Vagina (tissue), 2 donors: Measurements from ENCODE around the gene CD302. TPM values are rescaled to one million over a fixed set of nuclear protein-coding genes. Genes with fewer than 3 reads are reported as not detected.
"Not testable (repeated sequence)": the region's sequence is repeated elsewhere in the genome, so short reads cannot be mapped to it uniquely, and the experiment has no call there.

Experiments
- DNase-seq, 2 donors: peaks; one replicate each; pipeline ENCODE4 v3.0.0-alpha.2; 2017; ENCODE audit errors: extremely low spot score in 2 of 2
- H3K27ac ChIP-seq: fragments of 200-600 bp; sonication (generic); one replicate; pipeline ENCODE4 v1.5.1; 2019
- H3K27me3 ChIP-seq: fragments of 200-600 bp; sonication (generic); one replicate; pipeline ENCODE4 v1.5.1; 2019
- H3K36me3 ChIP-seq, 2 donors: fragments of 200-600 bp; sonication (generic); one replicate each; pipeline ENCODE4 v1.5.1; 2017 to 2019
- H3K4me1 ChIP-seq: fragments of 200-600 bp; sonication (generic); one replicate; pipeline ENCODE4 v1.5.1; 2019
- H3K4me3 ChIP-seq, 2 donors: fragments of 200-600 bp; sonication (generic); 1 replicate in 1 of 2; 2 replicates in 1 of 2; pipeline ENCODE4 v1.5.1; 2016 to 2019
- H3K9me3 ChIP-seq: fragments of 200-600 bp; sonication (generic); one replicate; pipeline ENCODE4 v1.5.1; 2019
- POLR2A ChIP-seq, 2 donors: fragments of 450-650 bp; IDR thresholded peaks; one replicate each; pipeline ENCODE4 v1.6.1; 2017; ENCODE audit warnings: antibody characterized with exemption in 2 of 2, mild to moderate bottlenecking in 2 of 2, moderate library complexity in 2 of 2
- POLR2AphosphoS5 ChIP-seq, 2 donors: sonication (generic); formaldehyde crosslinking; IDR thresholded peaks; one replicate each; pipeline ENCODE4 v1.9.0; 2017; ENCODE audit warnings: antibody characterized with exemption in 2 of 2, mild to moderate bottlenecking in 2 of 2, low read depth in 1 of 2; ENCODE audit not compliant: insufficient read depth in 1 of 2
- intact Hi-C: fragments of 100-400 bp; cut with DNase I; formaldehyde crosslinking; loops from one replicate; pipeline ENCODE4 v1.15.1; 2023
- total RNA-seq: library from RNA; depleted of rRNA; stranded (reverse); fragments of >200 nt; gene quantifications from one replicate; pipeline ENCODE4 v1.2.3, GENCODE V29; 2016
- TF ChIP-seq, protein P1 (sequence below), 3 experiments: fragments of 450-650 bp in 2 of 3; fragments of 200-600 bp in 1 of 3; sonication (generic) in 1 of 3; IDR thresholded peaks; one replicate each; pipeline ENCODE4 v1.5.1; 2017 to 2019; ENCODE audit warnings: antibody characterized with exemption in 3 of 3, mild to moderate bottlenecking in 2 of 3, moderate library complexity in 2 of 3

The CD302 gene
- total RNA-seq, 1 donor from 2014 or later = 56.5 TPM

DNA sequence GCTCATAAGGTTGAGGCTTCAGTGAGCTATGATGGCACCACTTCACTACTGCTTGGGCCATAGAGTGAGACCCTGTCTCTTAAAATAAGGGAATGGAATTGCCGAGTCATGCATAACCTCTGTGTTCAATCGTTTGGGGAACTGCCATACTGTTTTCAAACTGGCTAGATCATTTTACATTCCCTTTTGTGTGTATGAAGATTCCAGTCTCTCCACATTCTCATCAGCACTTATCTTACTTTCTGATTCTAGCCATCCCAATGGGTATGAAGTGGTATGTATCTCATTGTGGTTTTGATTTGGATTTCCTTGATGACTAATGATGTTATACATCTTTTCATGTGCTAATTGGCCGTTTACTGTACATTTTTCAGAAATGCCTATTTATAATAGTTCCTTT, 62.0 kb downstream of the CD302 start:
- Histone ChIP-seq H3K4me1 (peaks cover 39% of the 10 kb centered on the region), H3K4me3 (no peak overlapping the region), H3K27me3 (no peaks in the 10 kb centered on the region), H3K9me3 (no peaks in the 10 kb centered on the region), H3K27ac (no peak overlapping the region), H3K36me3 (peaks cover 4 to 47% of the 10 kb centered on the region in 2 donors)
- intact Hi-C loops = no loop called here
- no peak for TF ChIP-seq POLR2A (IDR thresholded peaks at IDR 0.05)
- no peak for TF ChIP-seq POLR2AphosphoS5 (IDR thresholded peaks at IDR 0.05; ENCODE audit: insufficient read depth in 1 of 2, low read depth in 1 of 2)
- TF ChIP-seq, protein P1, sequence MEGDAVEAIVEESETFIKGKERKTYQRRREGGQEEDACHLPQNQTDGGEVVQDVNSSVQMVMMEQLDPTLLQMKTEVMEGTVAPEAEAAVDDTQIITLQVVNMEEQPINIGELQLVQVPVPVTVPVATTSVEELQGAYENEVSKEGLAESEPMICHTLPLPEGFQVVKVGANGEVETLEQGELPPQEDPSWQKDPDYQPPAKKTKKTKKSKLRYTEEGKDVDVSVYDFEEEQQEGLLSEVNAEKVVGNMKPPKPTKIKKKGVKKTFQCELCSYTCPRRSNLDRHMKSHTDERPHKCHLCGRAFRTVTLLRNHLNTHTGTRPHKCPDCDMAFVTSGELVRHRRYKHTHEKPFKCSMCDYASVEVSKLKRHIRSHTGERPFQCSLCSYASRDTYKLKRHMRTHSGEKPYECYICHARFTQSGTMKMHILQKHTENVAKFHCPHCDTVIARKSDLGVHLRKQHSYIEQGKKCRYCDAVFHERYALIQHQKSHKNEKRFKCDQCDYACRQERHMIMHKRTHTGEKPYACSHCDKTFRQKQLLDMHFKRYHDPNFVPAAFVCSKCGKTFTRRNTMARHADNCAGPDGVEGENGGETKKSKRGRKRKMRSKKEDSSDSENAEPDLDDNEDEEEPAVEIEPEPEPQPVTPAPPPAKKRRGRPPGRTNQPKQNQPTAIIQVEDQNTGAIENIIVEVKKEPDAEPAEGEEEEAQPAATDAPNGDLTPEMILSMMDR (IDR thresholded peaks at IDR 0.05) = no peak
- DNase-seq = no peak

DNA sequence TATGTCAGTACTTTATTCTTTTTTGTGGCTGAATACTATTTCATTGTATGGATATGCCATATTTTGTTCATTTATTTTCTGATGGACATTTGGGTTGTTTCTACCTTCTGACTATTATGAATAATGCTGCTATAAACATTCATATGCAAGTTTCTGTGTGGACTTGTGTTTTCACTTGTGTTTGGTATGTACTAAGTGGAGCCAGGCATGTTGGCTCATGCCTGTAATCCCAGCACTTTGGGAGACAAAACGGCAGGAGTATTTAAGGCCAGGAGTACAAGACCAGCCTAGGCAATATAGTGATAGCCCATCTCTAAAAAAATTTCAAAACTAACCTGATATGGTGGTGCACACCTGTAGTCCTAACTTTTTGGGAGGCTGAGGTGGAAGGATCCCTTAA, 62.4 kb downstream of the CD302 start:
- intact Hi-C loops = no loop called here
- TF ChIP-seq, protein P1 (IDR thresholded peaks at IDR 0.05) = no peak

DNA sequence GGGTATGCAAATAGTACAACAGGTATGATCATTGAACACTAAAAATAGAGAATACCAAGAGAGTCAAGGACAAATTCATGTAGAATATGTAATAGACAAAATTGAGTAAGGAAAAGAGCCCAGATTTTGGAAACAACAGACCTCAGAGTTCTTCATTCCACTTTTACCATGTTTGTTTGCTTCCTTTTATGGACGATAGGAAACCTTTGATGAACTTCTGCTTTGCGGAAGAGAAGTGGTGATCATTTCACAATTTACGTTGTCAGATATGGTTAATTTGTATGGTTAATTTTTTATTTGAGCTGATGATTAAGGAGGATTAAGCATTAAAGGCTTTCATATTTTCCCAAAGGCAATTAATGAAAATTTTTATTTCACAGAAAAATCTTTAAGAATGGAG, 69.4 kb downstream of the CD302 start:
- no peaks in the 10 kb centered on the region for H3K9me3 ChIP-seq
- TF ChIP-seq, protein P1 (IDR thresholded peaks at IDR 0.05) = no peak
- TF ChIP-seq POLR2A (IDR thresholded peaks at IDR 0.05) = no peak
- TF ChIP-seq POLR2AphosphoS5 (IDR thresholded peaks at IDR 0.05; ENCODE audit: insufficient read depth in 1 of 2, low read depth in 1 of 2) = no peak
- intact Hi-C loops = no loop called here
- peaks cover 22% of the 10 kb centered on the region for H3K4me1 ChIP-seq
- DNase-seq = no peak
- H3K27me3 ChIP-seq = no peaks in the 10 kb centered on the region
- H3K36me3 ChIP-seq = peaks cover 0 to 32% of the 10 kb centered on the region in 2 donors
- H3K27ac ChIP-seq = no peak overlapping the region
- H3K4me3 ChIP-seq = no peak overlapping the region

More for the DNA sequence above, 62.4 kb downstream of the CD302 start:
- DNase-seq = no peak
- H3K4me1 ChIP-seq = peaks cover 36% of the 10 kb centered on the region
- H3K27me3 ChIP-seq = no peaks in the 10 kb centered on the region
- no peak overlapping the region for H3K27ac ChIP-seq
- no peak overlapping the region for H3K4me3 ChIP-seq
- H3K36me3 ChIP-seq = peaks cover 4 to 51% of the 10 kb centered on the region in 2 donors
- H3K9me3 ChIP-seq = no peaks in the 10 kb centered on the region

DNA sequence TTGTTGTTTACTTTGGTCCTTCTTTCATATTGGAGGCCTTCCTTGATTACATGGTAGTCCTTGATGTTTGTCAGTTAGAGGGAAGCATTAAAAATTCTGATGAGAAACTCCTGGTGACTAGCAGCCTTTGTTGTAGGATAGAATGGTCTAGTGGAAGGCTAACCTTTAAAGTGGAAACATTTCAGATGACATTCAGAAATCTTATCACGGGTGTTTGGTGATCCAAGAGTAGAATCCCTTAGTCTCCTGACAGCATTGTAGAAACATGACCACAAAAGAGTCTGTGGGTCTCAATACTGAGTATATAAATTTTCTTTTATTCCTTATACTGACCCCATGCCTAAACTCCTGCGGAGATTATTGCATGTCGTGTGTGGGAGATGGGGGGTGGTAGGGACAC, 72.3 kb downstream of the CD302 start:
- TF ChIP-seq, protein P1 (IDR thresholded peaks at IDR 0.05) = no peak
- no peak for TF ChIP-seq POLR2A (IDR thresholded peaks at IDR 0.05)
- TF ChIP-seq POLR2AphosphoS5 (IDR thresholded peaks at IDR 0.05; ENCODE audit: insufficient read depth in 1 of 2, low read depth in 1 of 2) = no peak
- no peak overlapping the region for H3K27ac ChIP-seq
- H3K9me3 ChIP-seq = no peaks in the 10 kb centered on the region
- no peaks in the 10 kb centered on the region for H3K27me3 ChIP-seq
- peaks cover 52% of the 10 kb centered on the region for H3K4me1 ChIP-seq
- H3K36me3 ChIP-seq = peaks cover 0 to 16% of the 10 kb centered on the region in 2 donors
- no peak for DNase-seq
- no peak overlapping the region for H3K4me3 ChIP-seq
- intact Hi-C loops = no loop called here

DNA sequence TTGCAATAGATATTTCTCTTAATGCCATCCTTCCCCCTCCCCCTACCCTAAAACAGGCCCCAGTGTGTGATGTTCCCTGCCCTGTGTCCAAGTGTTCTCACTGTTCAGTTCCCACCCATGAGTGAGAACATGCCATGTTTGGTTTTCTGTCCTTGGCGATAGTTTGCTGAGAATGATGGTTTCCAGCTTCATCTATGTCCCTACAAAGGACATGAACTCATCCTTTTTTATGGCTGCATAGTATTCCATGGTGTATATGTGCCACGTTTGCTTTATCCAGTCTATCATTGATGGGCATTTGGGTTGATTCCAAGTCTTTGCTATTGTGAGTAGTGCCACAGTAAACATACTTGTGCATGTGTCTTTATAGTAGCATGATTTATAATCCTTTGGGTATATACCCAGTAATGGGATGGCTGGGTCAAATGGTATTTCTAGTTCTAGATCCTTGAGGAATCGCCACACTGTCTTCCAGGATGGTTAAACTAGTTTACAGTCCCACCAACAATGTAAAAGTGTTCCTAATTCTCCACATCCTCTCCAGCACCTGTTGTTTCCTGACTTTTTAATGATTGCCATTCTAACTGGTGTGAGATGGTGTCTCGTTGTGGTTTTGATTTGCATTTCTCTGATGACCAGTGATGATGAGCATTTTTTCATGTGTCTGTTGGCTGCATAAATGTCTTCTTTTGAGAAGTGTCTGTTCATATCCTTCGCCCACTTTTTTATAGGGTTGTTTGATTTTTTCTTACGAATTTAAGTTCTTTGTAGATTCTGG, 73.0 kb downstream of the CD302 start:
- H3K4me3 ChIP-seq, intact Hi-C loops, DNase-seq, H3K27ac ChIP-seq, H3K9me3 ChIP-seq, H3K27me3 ChIP-seq: not testable (repeated sequence)
- Histone ChIP-seq H3K4me1 (peaks cover 59% of the 10 kb centered on the region), H3K36me3 (peaks cover 0 to 14% of the 10 kb centered on the region in 2 donors)
